Activated naive CD4-positive, alpha-beta T cell treated with anti-CD3 and anti-CD28 coated beads, Interleukin-2, amount 50 U/mL, for 24 hours (primary cell): Measurements from ENCODE around the gene NLRP7.
A peak's percentile ranks its signal among the peaks of the same experiment; 100 is the strongest.
"Not testable (repeated sequence)": the region's sequence is repeated elsewhere in the genome, so short reads cannot be mapped to it uniquely, and the experiment has no call there.

ENCODE experiments used
- H3K27ac Mint-ChIP-seq: one replicate; pipeline ENCODE4 v1.8.0; 2021; ENCODE audit warnings: mild to moderate bottlenecking, mixed read lengths
- H3K27me3 Mint-ChIP-seq: one replicate; pipeline ENCODE4 v1.8.0; 2021; ENCODE audit warnings: mixed read lengths
- H3K36me3 Mint-ChIP-seq: one replicate; pipeline ENCODE4 v1.8.0; 2021; ENCODE audit warnings: mixed read lengths
- H3K4me1 Mint-ChIP-seq: one replicate; pipeline ENCODE4 v1.8.0; 2021; ENCODE audit warnings: mixed read lengths
- H3K4me3 Mint-ChIP-seq: one replicate; pipeline ENCODE4 v1.8.0; 2021; ENCODE audit warnings: mild to moderate bottlenecking, mixed read lengths
- H3K9me3 Mint-ChIP-seq: one replicate; pipeline ENCODE4 v1.8.0; 2021; ENCODE audit warnings: mixed read lengths

The NLRP7 gene

DNA sequence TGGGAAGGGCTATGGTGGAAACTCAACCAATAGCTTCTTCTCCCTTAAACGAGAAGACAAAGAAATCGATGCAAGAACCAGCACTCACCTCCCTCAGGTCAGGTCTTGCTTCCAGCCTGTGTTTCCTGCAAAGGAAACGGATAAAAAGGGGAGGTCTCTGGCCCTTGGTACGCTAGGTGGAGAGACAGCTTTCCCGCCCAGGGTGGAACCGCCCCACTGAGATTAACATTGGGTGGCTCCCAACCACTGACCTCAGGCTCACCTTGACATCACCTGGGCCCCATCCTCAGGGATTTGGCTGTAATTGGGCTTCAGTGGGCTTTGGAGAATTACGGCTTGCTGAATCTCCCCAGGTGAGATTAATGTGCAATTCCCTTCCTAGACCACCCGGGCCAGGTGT lies at the start of gene NLRP7:
Gene NLRP7, minus strand, starts transcription at position 150 of the 400 bp plus-strand sequence.
- Mint-ChIP-seq H3K27me3 (no peaks in the 10 kb centered on the region), H3K4me1 (no peaks in the 10 kb centered on the region), H3K27ac (no peak within 1 kb of the TSS), H3K4me3 (no peak within 1 kb of the TSS), H3K36me3 (no peaks in the 10 kb centered on the region), H3K9me3 (no peaks in the 10 kb centered on the region)

DNA sequence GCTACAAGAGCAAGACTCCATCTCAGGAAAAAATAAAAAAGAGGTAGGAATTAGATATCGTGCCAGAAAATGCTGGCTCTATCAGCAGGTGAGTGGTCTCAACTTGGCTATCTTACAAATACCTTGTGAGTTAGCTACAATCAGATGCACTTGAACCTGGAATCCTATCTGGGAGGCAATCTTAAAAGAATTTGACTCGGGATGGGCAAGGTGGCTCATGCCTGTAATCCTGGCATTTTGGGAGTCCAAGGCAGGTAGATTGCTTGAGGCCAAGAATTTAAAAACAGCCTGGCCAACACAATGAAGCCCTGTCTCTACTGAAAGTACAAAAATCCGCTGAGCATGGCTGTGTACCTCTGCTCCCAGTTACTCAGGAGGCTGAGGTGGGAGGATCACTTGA lies 48.2 kb upstream of the NLRP7 start:
- Mint-ChIP-seq H3K4me1 (no peaks in the 10 kb centered on the region), H3K4me3 (no peak overlapping the region), H3K27ac (no peak overlapping the region), H3K36me3 (peaks cover 7% of the 10 kb centered on the region), H3K9me3 (no peaks in the 10 kb centered on the region), H3K27me3 (peaks cover 2% of the 10 kb centered on the region)

DNA sequence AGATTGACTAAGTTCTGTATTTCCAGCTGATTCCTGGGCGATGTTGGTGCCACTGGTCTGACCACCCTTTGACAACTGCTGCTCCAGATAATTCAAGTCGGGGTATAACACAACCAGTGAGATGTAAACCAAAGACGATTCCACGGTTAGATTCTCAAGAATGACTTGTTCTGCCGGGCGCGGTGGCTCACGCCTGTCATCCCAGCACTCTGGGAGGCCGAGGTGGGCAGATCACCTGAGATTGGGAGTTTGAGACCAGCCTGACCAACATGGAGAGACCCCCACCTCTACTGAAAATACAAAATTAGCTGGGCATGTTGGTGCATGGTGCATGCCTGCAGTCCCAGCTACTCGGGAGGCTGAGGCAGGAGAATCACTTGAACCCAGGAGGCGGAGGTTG lies 42.2 kb upstream of the NLRP7 start:
- H3K9me3 Mint-ChIP-seq, H3K27ac Mint-ChIP-seq, H3K4me3 Mint-ChIP-seq, H3K4me1 Mint-ChIP-seq, H3K27me3 Mint-ChIP-seq, H3K36me3 Mint-ChIP-seq: not testable (repeated sequence)

DNA sequence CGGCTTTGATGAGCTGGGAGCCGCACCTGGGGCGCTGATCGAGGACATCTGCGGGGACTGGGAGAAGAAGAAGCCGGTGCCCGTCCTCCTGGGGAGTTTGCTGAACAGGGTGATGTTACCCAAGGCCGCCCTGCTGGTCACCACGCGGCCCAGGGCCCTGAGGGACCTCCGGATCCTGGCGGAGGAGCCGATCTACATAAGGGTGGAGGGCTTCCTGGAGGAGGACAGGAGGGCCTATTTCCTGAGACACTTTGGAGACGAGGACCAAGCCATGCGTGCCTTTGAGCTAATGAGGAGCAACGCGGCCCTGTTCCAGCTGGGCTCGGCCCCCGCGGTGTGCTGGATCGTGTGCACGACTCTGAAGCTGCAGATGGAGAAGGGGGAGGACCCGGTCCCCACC lies 35.2 kb upstream of the NLRP7 start:
- not testable (repeated sequence) for H3K36me3 Mint-ChIP-seq, H3K4me3 Mint-ChIP-seq, H3K4me1 Mint-ChIP-seq, H3K9me3 Mint-ChIP-seq, H3K27ac Mint-ChIP-seq
- H3K27me3 Mint-ChIP-seq, result peaks cover 11% of the 10 kb centered on the region

- H3K4me3 Mint-ChIP-seq, result peak overlapping the region; percentile 15
- not testable (repeated sequence) for H3K27me3 Mint-ChIP-seq, H3K36me3 Mint-ChIP-seq
Observed at GRCh38 chr19:54973229-54974090, 26.1 kb upstream of the NLRP7 start.

DNA sequence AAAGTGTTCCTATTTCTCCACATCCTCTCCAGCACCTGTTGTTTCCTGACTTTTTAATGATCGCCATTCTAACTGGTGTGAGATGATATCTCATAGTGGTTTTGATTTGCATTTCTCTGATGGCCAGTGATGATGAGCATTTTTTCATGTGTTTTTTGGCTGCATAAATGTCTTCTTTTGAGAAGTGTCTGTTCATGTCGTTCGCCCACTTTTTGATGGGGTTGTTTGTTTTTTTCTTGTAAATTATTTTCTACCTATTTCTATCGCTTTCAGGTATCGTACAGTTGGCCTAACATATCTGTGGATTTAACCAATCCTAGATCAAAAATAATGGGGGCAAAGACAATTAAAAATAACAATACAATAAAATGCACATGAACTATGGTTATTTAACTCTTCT lies 24.1 kb upstream of the NLRP7 start:
- not testable (repeated sequence) for H3K27me3 Mint-ChIP-seq, H3K4me3 Mint-ChIP-seq, H3K27ac Mint-ChIP-seq, H3K9me3 Mint-ChIP-seq, H3K36me3 Mint-ChIP-seq, H3K4me1 Mint-ChIP-seq

More at GRCh38 chr19:54973229-54974090, 26.1 kb upstream of the NLRP7 start:
- not testable (repeated sequence) for H3K27ac Mint-ChIP-seq, H3K9me3 Mint-ChIP-seq, H3K4me1 Mint-ChIP-seq

- H3K27ac Mint-ChIP-seq, result no peak overlapping the region
Observed at GRCh38 chr19:54969647-54970046, 22.3 kb upstream of the NLRP7 start.

DNA sequence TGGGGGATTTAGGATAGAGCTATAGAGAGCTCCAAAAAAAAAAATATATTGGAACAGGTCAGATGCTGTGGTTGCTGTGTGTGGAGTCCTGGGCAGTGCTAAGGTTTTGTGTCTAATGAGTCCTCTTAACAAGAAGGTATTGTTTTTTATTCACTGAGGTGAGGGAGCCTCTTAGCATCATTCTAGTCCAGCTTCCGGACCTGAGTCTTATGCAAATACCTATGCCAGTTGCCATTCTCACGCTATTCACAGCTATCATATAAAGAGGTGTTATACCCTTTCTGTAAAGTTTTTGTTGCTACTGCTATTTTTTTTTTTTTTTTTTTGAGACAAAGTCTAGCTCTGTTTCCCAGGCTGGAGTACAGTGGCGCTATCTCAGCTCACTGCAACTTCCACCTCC lies 20.3 kb upstream of the NLRP7 start:
- Mint-ChIP-seq H3K27me3 (peaks cover 3% of the 10 kb centered on the region), H3K9me3 (no peaks in the 10 kb centered on the region), H3K36me3 (no peaks in the 10 kb centered on the region), H3K4me3 (no peak overlapping the region), H3K4me1 (no peaks in the 10 kb centered on the region), H3K27ac (no peak overlapping the region)

More at GRCh38 chr19:54969647-54970046, 22.3 kb upstream of the NLRP7 start:
- no peak overlapping the region for H3K4me3 Mint-ChIP-seq
- peaks cover 3% of the 10 kb centered on the region for H3K27me3 Mint-ChIP-seq
- peaks cover 6% of the 10 kb centered on the region for H3K4me1 Mint-ChIP-seq
- no peaks in the 10 kb centered on the region for H3K9me3 Mint-ChIP-seq
- no peaks in the 10 kb centered on the region for H3K36me3 Mint-ChIP-seq

GRCh38 chr19:54965055-54965454 lies 17.7 kb upstream of the NLRP7 start:
- H3K27ac Mint-ChIP-seq, H3K36me3 Mint-ChIP-seq, H3K27me3 Mint-ChIP-seq, H3K4me1 Mint-ChIP-seq, H3K4me3 Mint-ChIP-seq, H3K9me3 Mint-ChIP-seq: not testable (repeated sequence)

- Mint-ChIP-seq H3K4me1 (peaks cover 6% of the 10 kb centered on the region), H3K4me3 (no peak overlapping the region), H3K36me3 (no peaks in the 10 kb centered on the region), H3K27ac (no peak overlapping the region), H3K27me3 (peaks cover 9% of the 10 kb centered on the region), H3K9me3 (no peaks in the 10 kb centered on the region)
Observed at GRCh38 chr19:54959840-54960239, 12.5 kb upstream of the NLRP7 start.

GRCh38 chr19:54955376-54955775 lies 8.0 kb upstream of the NLRP7 start:
- Mint-ChIP-seq H3K36me3 (no peaks in the 10 kb centered on the region), H3K27ac (no peak overlapping the region), H3K4me1 (peaks cover 6% of the 10 kb centered on the region), H3K4me3 (no peak overlapping the region), H3K27me3 (peaks cover 10% of the 10 kb centered on the region), H3K9me3 (no peaks in the 10 kb centered on the region)

DNA sequence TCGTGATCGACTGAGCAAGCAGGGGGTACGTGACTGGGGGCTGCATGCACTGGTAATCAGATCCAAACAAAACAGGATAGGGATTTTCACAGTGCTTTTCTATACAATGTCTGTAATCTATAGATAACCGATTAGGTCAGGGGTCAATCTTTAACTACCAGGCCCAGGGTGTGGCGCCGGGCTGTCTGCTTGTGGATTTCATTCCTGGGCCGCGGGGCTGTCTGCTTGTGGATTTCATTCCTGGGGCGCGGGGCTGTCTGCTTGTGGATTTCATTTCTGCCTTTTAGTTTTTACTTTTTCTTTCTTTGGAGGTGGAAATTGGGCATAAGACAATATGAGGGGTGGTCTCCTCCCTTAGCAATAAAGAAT lies 6.0 kb upstream of the NLRP7 start:
- H3K9me3 Mint-ChIP-seq, H3K27ac Mint-ChIP-seq, H3K4me1 Mint-ChIP-seq, H3K36me3 Mint-ChIP-seq, H3K27me3 Mint-ChIP-seq, H3K4me3 Mint-ChIP-seq: not testable (repeated sequence)

GRCh38 chr19:54952591-54953344 lies 5.4 kb upstream of the NLRP7 start:
- Mint-ChIP-seq H3K4me1 (no peaks in the 10 kb centered on the region), H3K4me3 (no peak overlapping the region), H3K27me3 (peaks cover 2% of the 10 kb centered on the region), H3K27ac (no peak overlapping the region), H3K9me3 (no peaks in the 10 kb centered on the region), H3K36me3 (no peaks in the 10 kb centered on the region)

DNA sequence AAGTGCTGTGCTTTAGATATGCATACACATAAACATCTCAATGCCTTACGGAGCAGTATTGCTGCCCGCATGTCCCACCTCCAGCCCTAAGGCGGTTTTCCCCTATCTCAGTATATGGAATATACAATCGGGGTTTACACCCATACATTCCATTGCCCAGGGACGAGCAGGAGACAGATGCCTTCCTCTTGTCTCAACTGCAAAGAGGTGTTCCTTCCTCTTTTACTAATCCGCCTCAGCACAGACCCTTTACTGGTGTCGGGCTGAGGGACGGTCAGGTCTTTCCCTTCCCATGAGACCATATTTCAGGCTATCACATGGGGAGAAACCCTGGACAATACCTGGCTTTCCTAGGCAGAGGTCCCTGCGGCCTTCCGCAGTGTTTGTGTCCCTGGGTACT lies 3.2 kb upstream of the NLRP7 start:
- H3K27ac Mint-ChIP-seq, H3K9me3 Mint-ChIP-seq, H3K4me3 Mint-ChIP-seq, H3K36me3 Mint-ChIP-seq, H3K27me3 Mint-ChIP-seq, H3K4me1 Mint-ChIP-seq: not testable (repeated sequence)

GRCh38 chr19:54949412-54949811 lies 2.1 kb upstream of the NLRP7 start:
- Mint-ChIP-seq H3K4me1 (no peaks in the 10 kb centered on the region), H3K27me3 (peaks cover 1% of the 10 kb centered on the region), H3K9me3 (no peaks in the 10 kb centered on the region), H3K27ac (no peak overlapping the region), H3K4me3 (no peak overlapping the region), H3K36me3 (no peaks in the 10 kb centered on the region)

- H3K36me3 Mint-ChIP-seq, H3K4me1 Mint-ChIP-seq: not testable (repeated sequence)
Observed at GRCh38 chr19:54943772-54944361, 3.5 kb downstream of the NLRP7 start.

More at GRCh38 chr19:54943772-54944361, 3.5 kb downstream of the NLRP7 start:
- not testable (repeated sequence) for H3K9me3 Mint-ChIP-seq, H3K27me3 Mint-ChIP-seq, H3K4me3 Mint-ChIP-seq, H3K27ac Mint-ChIP-seq
